ENCODE measurements around the gene SLC17A2. TPM values are rescaled to one million over a fixed set of nuclear protein-coding genes. Genes with fewer than 3 reads are reported as not detected.

Gene SLC17A2
- total RNA-seq, 1 donor: not detected

GRCh38 chr6:25942561-25943147 is 12.2 kb upstream of the SLC17A2 start:
- Histone ChIP-seq H2AFZ (ENCODE audit: low read length) (no peak overlapping the region), H3K27ac (ENCODE audit: low read depth, low read length) (no peak overlapping the region), H3K79me2 (ENCODE audit: insufficient read depth, low read length) (no peaks in the 10 kb centered on the region), H3K9me3 (ENCODE audit: low read depth, low read length) (no peaks in the 10 kb centered on the region), H3K36me3 (ENCODE audit: insufficient read depth, low read length) (no peaks in the 10 kb centered on the region), H4K20me1 (ENCODE audit: insufficient read depth, low read length) (no peaks in the 10 kb centered on the region), H3K4me1 (ENCODE audit: insufficient read depth, low read length) (no peaks in the 10 kb centered on the region), H3K4me3 (ENCODE audit: insufficient read depth, low read length) (no peak overlapping the region), H3K4me2 (ENCODE audit: insufficient read depth, low read length) (no peak overlapping the region), H3K27me3 (ENCODE audit: insufficient read depth, low read length) (no peaks in the 10 kb centered on the region)
- TF ChIP-seq, protein P1, sequence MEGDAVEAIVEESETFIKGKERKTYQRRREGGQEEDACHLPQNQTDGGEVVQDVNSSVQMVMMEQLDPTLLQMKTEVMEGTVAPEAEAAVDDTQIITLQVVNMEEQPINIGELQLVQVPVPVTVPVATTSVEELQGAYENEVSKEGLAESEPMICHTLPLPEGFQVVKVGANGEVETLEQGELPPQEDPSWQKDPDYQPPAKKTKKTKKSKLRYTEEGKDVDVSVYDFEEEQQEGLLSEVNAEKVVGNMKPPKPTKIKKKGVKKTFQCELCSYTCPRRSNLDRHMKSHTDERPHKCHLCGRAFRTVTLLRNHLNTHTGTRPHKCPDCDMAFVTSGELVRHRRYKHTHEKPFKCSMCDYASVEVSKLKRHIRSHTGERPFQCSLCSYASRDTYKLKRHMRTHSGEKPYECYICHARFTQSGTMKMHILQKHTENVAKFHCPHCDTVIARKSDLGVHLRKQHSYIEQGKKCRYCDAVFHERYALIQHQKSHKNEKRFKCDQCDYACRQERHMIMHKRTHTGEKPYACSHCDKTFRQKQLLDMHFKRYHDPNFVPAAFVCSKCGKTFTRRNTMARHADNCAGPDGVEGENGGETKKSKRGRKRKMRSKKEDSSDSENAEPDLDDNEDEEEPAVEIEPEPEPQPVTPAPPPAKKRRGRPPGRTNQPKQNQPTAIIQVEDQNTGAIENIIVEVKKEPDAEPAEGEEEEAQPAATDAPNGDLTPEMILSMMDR (IDR thresholded peaks at IDR 0.05; ENCODE audit: extremely low read depth, low read depth, low read length): peak; percentile 69
- peak; percentile 80 for DNase-seq (ENCODE audit: insufficient read length, low spot score, missing footprints)

- Histone ChIP-seq H2AFZ (ENCODE audit: low read length) (no peak overlapping the region), H3K9me3 (ENCODE audit: low read depth, low read length) (no peaks in the 10 kb centered on the region), H3K4me1 (ENCODE audit: insufficient read depth, low read length) (no peaks in the 10 kb centered on the region), H4K20me1 (ENCODE audit: insufficient read depth, low read length) (no peaks in the 10 kb centered on the region), H3K79me2 (ENCODE audit: insufficient read depth, low read length) (no peaks in the 10 kb centered on the region), H3K36me3 (ENCODE audit: insufficient read depth, low read length) (no peaks in the 10 kb centered on the region), H3K27me3 (ENCODE audit: insufficient read depth, low read length) (no peaks in the 10 kb centered on the region), H3K4me3 (ENCODE audit: insufficient read depth, low read length) (no peak overlapping the region), H3K4me2 (ENCODE audit: insufficient read depth, low read length) (no peak overlapping the region), H3K27ac (ENCODE audit: low read depth, low read length) (no peak overlapping the region)
- DNase-seq (ENCODE audit: insufficient read length, low spot score, missing footprints): no peak
- TF ChIP-seq, protein P1 (IDR thresholded peaks at IDR 0.05; ENCODE audit: extremely low read depth, low read depth, low read length): no peak
Observed at GRCh38 chr6:25939593-25939992, 9.1 kb upstream of the SLC17A2 start.

DNA sequence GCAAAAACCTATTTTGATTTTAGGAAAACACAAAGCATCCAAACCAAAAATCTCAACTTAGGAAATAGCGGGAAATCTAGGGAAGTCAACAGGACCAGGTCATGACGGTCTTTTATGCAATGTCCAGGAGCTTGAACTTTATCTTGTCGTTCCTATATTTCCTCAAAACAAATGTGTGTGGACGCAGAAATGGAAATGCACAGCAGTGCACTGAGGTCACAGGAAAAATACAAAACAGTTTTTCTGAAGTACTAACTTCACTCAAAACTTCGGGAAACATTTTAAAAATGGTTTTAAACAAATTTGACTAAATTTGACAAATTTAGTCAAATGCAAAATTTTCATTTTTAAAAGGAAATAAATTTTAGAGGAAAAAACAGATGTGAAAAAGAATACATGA is 5.5 kb upstream of the SLC17A2 start:
- Histone ChIP-seq H3K36me3 (ENCODE audit: insufficient read depth, low read length) (no peaks in the 10 kb centered on the region), H2AFZ (ENCODE audit: low read length) (no peak overlapping the region), H3K4me2 (ENCODE audit: insufficient read depth, low read length) (no peak overlapping the region), H3K27ac (ENCODE audit: low read depth, low read length) (no peak overlapping the region), H3K4me1 (ENCODE audit: insufficient read depth, low read length) (no peaks in the 10 kb centered on the region), H3K27me3 (ENCODE audit: insufficient read depth, low read length) (no peaks in the 10 kb centered on the region), H3K9me3 (ENCODE audit: low read depth, low read length) (no peaks in the 10 kb centered on the region), H4K20me1 (ENCODE audit: insufficient read depth, low read length) (no peaks in the 10 kb centered on the region), H3K4me3 (ENCODE audit: insufficient read depth, low read length) (no peak overlapping the region), H3K79me2 (ENCODE audit: insufficient read depth, low read length) (no peaks in the 10 kb centered on the region)
- no peak for DNase-seq (ENCODE audit: insufficient read length, low spot score, missing footprints)
- TF ChIP-seq, protein P1 (IDR thresholded peaks at IDR 0.05; ENCODE audit: extremely low read depth, low read depth, low read length): no peak

- H3K79me2 ChIP-seq (ENCODE audit: insufficient read depth, low read length): no peaks in the 10 kb centered on the region
- no peak for DNase-seq (ENCODE audit: insufficient read length, low spot score, missing footprints)
- no peak overlapping the region for H3K4me2 ChIP-seq (ENCODE audit: insufficient read depth, low read length)
- H3K9me3 ChIP-seq (ENCODE audit: low read depth, low read length): no peaks in the 10 kb centered on the region
- H4K20me1 ChIP-seq (ENCODE audit: insufficient read depth, low read length): no peaks in the 10 kb centered on the region
- TF ChIP-seq, protein P1 (IDR thresholded peaks at IDR 0.05; ENCODE audit: extremely low read depth, low read depth, low read length): no peak
- no peaks in the 10 kb centered on the region for H3K4me1 ChIP-seq (ENCODE audit: insufficient read depth, low read length)
- H3K36me3 ChIP-seq (ENCODE audit: insufficient read depth, low read length): no peaks in the 10 kb centered on the region
- peak overlapping the region; percentile 10 for H2AFZ ChIP-seq (ENCODE audit: low read length)
- no peaks in the 10 kb centered on the region for H3K27me3 ChIP-seq (ENCODE audit: insufficient read depth, low read length)
- H3K27ac ChIP-seq (ENCODE audit: low read depth, low read length): peak overlapping the region; percentile 11
- no peak overlapping the region for H3K4me3 ChIP-seq (ENCODE audit: insufficient read depth, low read length)
Observed at GRCh38 chr6:25934735-25935313, 4.3 kb upstream of the SLC17A2 start.
